Effector memory CD8-positive, alpha-beta T cell (primary cell): ENCODE data around the gene RACK1.

Experiments used
- ATAC-seq: fragments of 150-1000 bp; cut with Tn5 transposase; replicated peaks from 2 replicates; pipeline ENCODE4 v1.10.0; 2021; ENCODE audit warnings: mild to moderate bottlenecking, moderate library complexity
- DNase-seq, 3 experiments: peaks; one replicate each; pipeline ENCODE4 v3.0.0; 2021
- H3K27ac Mint-ChIP-seq, 2 donors: one replicate each; pipeline ENCODE4 v1.8.0; 2022; ENCODE audit warnings: mild to moderate bottlenecking in 2 of 2, mixed read lengths in 2 of 2, moderate library complexity in 2 of 2
- H3K27me3 Mint-ChIP-seq, 2 donors: one replicate each; pipeline ENCODE4 v1.8.0; 2022; ENCODE audit warnings: mixed read lengths in 2 of 2
- H3K36me3 Mint-ChIP-seq: one replicate; pipeline ENCODE4 v1.8.0; 2022; ENCODE audit warnings: mild to moderate bottlenecking, moderate library complexity, mixed read lengths; ENCODE audit not compliant: insufficient read depth
- H3K4me1 Mint-ChIP-seq, 2 donors: one replicate each; pipeline ENCODE4 v1.8.0; 2022; ENCODE audit warnings: low read depth in 2 of 2, mixed read lengths in 2 of 2
- H3K4me3 Mint-ChIP-seq, 2 donors: one replicate each; pipeline ENCODE4 v1.8.0; 2022; ENCODE audit warnings: mild to moderate bottlenecking in 2 of 2, mixed read lengths in 2 of 2, moderate library complexity in 2 of 2
- H3K9me3 Mint-ChIP-seq, 2 donors: one replicate each; pipeline ENCODE4 v1.8.0; 2022; ENCODE audit warnings: mixed read lengths in 2 of 2

RACK1 gene

GRCh38 chr5:181189962-181190710, 53.6 kb downstream of the RACK1 start:
- peaks cover 33 to 39% of the 10 kb centered on the region in 2 donors for H3K4me1 Mint-ChIP-seq
- H3K27ac Mint-ChIP-seq: peak overlapping the region; percentile 100
- H3K27me3 Mint-ChIP-seq: peaks cover 0 to 15% of the 10 kb centered on the region in 2 donors
- H3K4me3 Mint-ChIP-seq: peak overlapping the region; percentile 97 to 99
- peaks cover 7 to 11% of the 10 kb centered on the region in 2 donors for H3K9me3 Mint-ChIP-seq
- no peak for ATAC-seq
- peak in 1 of 3 experiments; percentile 47 for DNase-seq
- peaks cover 70% of the 10 kb centered on the region for H3K36me3 Mint-ChIP-seq

- Mint-ChIP-seq H3K4me1 (peaks cover 35 to 39% of the 10 kb centered on the region in 2 donors), H3K4me3 (peak overlapping the region; percentile 97 to 99), H3K27me3 (peaks cover 0 to 15% of the 10 kb centered on the region in 2 donors), H3K9me3 (peaks cover 7 to 11% of the 10 kb centered on the region in 2 donors), H3K27ac (peak overlapping the region; percentile 100), H3K36me3 (peaks cover 70% of the 10 kb centered on the region)
- peak; percentile 25 to 52 (median 41) for DNase-seq
- ATAC-seq: peak; percentile 40
These were observed 54.2 kb downstream of the RACK1 start for GRCh38 chr5:181189363-181189961.

- ATAC-seq (peak; percentile 12), DNase-seq (peak; percentile 86 to 88 (median 87))
- H3K4me1 Mint-ChIP-seq: peaks cover 40 to 42% of the 10 kb centered on the region in 2 donors
- H3K9me3 Mint-ChIP-seq: peaks cover 7 to 11% of the 10 kb centered on the region in 2 donors
- peaks cover 70% of the 10 kb centered on the region for H3K36me3 Mint-ChIP-seq
- H3K27ac Mint-ChIP-seq: peak overlapping the region; percentile 100
- peaks cover 0 to 15% of the 10 kb centered on the region in 2 donors for H3K27me3 Mint-ChIP-seq
- H3K4me3 Mint-ChIP-seq: peak overlapping the region; percentile 97 to 99
These were observed 54.9 kb downstream of the RACK1 start for GRCh38 chr5:181188700-181189362.

DNA sequence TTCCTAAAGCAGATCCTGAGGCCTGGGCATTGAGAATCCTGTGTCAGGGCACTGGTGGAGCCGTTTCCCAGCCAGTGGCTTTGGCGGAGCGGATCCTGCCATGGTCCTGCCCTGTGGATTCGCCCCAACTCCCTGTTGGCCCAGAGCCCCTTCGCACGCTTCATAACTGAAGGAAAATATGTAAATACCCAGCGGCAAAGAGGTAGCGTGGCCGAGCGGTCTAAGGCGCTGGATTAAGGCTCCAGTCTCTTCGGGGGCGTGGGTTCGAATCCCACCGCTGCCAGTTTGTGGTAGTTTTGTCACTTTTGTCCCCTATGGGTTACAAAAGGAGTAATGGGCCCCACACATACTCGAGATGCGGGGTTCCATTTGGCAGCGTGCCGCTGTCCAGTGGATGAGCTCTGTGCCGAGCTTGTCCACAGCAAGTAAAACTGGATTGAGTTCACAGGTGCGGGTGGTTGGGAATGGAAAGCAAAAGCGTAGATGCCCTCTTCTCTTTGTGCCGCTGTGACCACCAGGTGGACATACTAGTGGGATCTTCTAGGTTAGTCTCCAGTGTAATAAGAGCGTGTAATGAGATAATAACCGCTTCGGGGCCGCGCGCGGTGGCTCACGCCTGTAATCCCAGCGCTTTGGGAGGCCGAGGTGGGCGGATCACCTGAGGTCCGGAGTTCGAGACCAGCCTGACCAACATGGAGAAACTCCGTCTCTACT, 56.0 kb downstream of the RACK1 start:
- Mint-ChIP-seq H3K27ac (peak overlapping the region; percentile 100), H3K4me1 (peaks cover 37 to 41% of the 10 kb centered on the region in 2 donors), H3K4me3 (peak overlapping the region; percentile 97 to 99), H3K27me3 (peaks cover 0 to 15% of the 10 kb centered on the region in 2 donors), H3K36me3 (peaks cover 72% of the 10 kb centered on the region), H3K9me3 (peaks cover 7 to 11% of the 10 kb centered on the region in 2 donors)
- ATAC-seq (no peak), DNase-seq (peak; percentile 47 to 63 (median 47))

GRCh38 chr5:181186986-181187499, 56.7 kb downstream of the RACK1 start:
- Mint-ChIP-seq H3K36me3 (peaks cover 66% of the 10 kb centered on the region), H3K4me1 (peaks cover 32 to 38% of the 10 kb centered on the region in 2 donors), H3K9me3 (peaks cover 7 to 11% of the 10 kb centered on the region in 2 donors), H3K27ac (peak overlapping the region; percentile 100), H3K27me3 (peaks cover 0 to 15% of the 10 kb centered on the region in 2 donors), H3K4me3 (peak overlapping the region; percentile 97 to 99)
- no peak for ATAC-seq
- no peak for DNase-seq
